Activated CD8-positive, alpha-beta memory T cell treated with anti-CD3 and anti-CD28 coated beads, Interleukin-2, amount 50 U/mL, for 4 hours (primary cell): ENCODE measurements around the gene RIMBP2.

ENCODE experiments used
- DNase-seq: peaks from one replicate; pipeline ENCODE4 v3.0.0-alpha.2; 2020

Gene RIMBP2

GRCh38 chr12:130622803-130623202 lies 93.3 kb downstream of the RIMBP2 start:
- DNase-seq, result no peak

DNA sequence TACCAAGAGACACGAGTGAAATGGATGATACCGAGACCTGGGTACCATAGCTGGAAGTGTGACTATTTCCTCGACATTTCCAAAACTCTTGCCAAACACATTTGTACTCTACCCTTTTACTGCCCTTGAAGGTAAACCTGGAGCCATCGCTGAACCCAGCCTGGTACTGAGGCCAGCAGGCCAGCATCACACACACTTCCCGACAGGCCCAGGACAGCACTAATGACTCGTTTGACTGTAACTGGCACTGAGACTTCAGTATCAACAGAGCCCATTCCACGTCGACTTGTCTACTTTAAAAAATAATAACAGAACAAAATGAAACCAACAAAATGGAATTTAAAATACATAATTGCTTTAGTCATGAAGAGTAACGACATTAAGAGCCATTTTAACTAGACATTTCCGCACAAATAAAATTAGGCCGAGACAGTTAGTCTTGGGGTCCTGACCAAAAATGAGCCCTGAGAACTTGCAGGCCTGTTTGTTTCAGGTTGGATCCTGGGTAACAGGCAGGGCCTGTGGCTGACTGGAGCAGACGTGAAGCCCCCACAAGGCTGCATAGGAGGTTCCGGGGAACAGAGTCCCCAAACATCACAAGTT lies 94.3 kb downstream of the RIMBP2 start:
- no peak for DNase-seq

DNA sequence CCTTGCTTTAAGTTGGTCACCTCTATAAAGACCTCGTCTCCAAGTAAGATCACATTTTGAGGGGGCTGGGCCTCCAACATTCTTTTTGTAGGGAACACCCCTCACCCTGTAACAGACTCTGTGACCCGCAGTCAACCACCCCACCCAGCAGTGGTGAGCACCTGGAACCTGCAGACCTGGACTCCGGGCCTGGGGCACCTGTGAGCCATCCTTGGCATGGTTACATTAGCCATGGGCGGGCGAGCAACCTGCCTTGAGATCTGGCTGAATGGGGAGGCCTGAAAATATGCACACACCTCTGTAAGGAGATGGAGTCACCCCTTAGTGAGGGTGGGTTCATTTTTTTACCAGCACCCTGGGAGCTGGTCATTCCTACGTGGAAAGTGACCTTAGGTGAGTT lies 95.3 kb downstream of the RIMBP2 start:
- DNase-seq, result no peak

DNA sequence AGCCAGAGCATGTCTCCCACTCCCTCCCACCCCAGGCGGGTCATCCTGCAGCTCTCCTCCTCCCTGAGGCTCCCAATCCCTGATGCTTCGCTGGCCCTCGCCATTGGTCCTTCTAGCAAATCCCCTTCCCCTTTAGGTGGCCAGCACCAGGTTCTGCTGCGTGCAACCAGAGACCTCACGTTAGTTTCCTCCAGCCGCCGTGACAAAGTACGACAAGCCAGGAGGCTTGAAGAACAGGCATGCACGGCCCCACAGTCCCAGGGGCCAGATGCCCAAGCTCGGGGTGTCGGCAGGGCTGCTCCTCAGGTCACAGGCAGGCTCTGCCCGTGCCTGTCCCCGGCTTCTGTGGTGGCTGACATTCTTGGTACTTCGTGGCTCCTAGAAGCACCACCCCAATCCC lies 95.8 kb downstream of the RIMBP2 start:
- no peak for DNase-seq

DNA sequence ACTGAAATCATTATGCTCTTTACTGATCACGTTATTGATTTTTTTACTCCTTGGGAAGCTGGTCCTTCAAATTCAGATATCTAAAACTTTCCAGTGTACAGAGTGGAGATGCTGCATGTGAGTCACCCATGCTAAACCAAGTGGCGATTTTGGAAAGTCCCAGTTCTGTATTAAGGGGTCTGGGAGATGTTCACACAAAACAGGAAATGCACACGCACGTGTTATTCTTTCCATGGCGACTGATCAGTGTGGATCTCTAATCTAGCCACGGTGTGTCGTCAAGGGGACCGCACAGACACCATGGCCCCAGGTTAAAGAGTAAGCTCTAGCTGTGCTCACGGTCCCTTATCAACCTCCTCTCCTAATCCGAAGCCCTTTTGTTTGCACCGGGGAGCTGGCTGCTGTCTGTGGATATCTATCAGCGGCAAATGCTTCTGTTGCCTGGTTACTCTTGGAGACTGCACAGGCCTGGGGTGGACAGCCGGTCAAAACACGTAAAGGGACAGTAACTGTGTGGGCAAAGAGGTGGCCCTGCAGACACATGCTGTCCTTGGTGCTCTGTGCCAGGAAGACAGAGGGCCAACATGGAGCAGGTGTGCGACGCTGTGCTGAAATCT lies 96.6 kb downstream of the RIMBP2 start:
- DNase-seq, result no peak

DNA sequence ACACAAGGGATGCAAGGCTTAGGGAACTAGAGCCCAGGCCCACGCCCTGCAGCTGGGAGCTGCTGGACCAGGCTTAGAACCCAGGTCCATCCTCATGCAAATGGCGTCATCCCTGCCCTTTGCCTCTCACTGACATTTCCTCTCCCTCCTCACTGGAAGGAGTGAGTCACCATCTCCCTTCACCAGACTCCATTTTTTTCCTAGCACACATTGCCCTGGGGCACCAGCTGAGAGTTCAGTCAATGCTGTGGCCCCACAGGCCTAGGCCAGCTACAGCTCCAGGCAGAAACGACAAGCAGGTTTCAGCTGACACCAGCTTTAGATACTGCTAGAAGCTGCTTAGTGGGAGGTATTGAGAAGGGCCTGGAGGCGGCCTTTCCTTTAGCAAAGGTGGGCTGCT lies 98.9 kb downstream of the RIMBP2 start:
- no peak for DNase-seq

GRCh38 chr12:130615861-130616345 lies 100.2 kb downstream of the RIMBP2 start:
- DNase-seq, result no peak

GRCh38 chr12:130614530-130614905 lies 101.6 kb downstream of the RIMBP2 start:
- no peak for DNase-seq

DNA sequence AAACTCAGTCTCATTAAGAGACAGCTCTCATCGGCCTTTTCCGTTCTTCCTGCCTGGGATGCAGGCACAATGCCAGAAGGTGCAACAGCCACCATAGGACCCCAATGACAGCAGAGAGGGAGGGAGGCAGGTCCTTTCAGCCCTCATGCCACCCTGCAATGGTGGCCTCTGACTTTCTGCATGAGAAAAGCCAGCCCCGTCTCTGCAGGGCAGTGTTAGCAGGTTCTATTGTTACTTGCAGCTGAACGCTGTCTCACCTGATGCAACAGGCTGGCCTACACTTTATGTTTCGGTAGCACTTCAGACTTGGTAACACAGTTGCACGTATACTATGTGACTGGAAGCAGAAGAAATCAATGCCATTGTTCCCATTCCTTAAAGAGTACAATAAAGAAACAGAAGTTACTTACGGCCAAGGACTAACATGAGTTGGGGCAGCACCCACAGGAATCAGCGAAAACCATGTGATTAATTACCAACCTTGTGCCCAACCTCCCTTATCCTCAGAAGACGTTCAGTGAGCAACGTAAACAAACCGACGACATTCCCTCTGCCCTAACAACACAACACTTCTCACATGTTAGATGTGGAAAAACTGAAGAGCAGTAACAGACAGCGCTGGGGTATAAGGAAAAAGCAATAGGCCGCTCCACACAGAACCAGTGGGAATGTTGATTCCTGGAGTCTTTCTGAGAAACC lies 102.1 kb downstream of the RIMBP2 start:
- DNase-seq, result no peak

DNA sequence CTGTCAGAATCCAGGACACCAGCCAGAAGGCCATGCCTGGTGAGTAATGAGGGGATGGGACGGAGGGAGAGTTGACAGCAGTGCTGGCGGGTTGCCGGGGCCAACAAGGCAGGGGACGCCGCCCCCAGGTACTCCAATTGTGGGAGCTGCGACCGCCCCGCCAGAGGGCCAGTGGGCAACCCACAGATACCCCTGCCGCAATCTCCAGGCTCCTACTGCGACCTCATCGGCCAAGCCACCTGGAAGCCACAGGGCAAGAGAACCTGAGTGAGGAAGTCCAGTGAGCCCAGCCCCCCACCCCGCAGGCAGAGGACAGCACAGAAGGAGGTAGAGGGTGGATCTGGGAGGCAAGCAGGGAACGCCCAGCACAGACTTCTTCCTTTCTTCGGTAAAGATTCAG lies 103.0 kb downstream of the RIMBP2 start:
- DNase-seq, result no peak

DNA sequence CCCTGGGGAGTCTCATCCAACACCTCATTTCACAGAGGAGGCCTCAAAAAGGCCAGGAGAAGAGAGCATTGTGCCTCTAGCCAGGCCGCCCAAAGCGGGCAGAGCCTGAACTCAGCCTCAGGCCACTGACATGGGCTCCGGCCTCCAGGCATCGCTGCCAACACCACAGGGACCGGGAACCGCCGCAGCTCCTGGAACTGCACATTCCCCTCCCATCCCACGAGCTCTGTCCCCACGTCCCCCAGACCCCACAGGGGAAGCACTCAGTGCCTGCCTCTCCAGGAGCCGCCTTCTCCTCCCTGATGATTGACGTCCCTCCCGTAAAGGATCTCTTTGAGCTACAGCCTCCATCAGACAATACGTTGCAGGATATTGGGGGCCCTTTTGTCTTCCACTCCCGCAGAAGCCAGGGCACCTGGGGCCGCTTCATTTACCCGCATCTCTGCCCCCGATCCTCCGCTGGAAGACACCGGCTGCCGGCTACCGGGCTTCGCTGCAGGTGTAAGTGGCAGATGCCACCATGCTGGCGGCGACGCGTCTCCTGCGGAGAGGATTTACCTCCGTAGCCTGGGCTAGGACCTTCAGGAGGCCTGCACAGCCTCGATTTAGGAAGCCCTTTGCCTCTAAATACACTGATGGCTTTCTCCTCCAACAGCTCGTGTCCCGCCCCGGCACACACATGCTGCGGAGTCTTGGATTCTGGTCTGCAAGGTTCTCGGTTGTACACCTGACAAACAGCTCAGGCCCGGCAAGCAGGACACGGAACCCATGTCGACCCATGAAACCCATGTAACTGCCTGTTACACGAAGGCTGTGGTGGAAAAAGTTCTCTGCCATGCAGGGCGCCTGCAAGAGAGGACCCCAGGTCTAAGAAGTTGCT lies 104.8 kb downstream of the RIMBP2 start:
- DNase-seq, result no peak

GRCh38 chr12:130609966-130610365 lies 106.1 kb downstream of the RIMBP2 start:
- DNase-seq, result no peak

- no peak for DNase-seq
These were observed 107.3 kb downstream of the RIMBP2 start for GRCh38 chr12:130608831-130609230.

DNA sequence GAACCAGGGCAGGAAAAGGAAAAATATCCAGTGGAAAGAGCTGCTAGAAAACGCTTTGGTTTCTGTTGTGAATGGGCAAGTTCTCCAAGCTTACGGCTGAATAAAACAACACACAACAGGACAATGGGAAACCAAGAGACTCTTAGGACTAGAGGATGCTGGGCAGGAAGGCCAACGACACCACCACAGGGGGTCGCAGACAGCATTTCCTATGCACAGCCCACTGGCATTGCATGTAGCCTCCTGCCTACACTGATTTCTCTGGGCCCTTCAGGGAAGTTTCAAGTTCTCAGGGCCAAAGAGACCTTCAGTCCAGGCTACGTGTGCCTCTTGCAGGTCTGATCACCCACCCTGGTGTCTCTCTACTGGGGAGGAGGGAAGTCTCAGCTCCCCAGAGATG lies 108.0 kb downstream of the RIMBP2 start:
- DNase-seq, result no peak

DNA sequence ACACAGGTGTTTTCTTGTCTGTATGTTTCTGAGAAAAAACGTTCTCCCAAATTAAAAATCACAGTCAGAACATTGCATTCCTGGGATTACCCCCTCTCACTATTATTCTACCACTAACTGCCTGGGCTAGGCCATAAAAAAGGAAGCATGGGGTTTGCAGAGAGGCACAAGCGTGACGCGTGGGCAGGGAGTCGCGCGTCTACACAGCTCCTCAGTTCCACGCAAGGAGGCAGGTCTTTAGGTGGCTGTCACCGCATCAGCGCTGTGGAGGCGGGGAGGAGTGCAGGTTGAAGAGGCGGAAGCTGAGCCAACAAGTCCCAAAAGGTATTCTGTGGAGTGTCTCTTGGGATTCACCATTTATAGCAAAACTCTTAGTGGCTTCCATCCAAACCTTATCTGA lies 109.9 kb downstream of the RIMBP2 start:
- no peak for DNase-seq

- no peak for DNase-seq
These were observed 112.6 kb downstream of the RIMBP2 start for GRCh38 chr12:130603396-130603965.

GRCh38 chr12:130602251-130602650 lies 113.8 kb downstream of the RIMBP2 start:
- DNase-seq, result no peak

- DNase-seq, result no peak
These were observed 114.8 kb downstream of the RIMBP2 start for GRCh38 chr12:130601327-130601726.

DNA sequence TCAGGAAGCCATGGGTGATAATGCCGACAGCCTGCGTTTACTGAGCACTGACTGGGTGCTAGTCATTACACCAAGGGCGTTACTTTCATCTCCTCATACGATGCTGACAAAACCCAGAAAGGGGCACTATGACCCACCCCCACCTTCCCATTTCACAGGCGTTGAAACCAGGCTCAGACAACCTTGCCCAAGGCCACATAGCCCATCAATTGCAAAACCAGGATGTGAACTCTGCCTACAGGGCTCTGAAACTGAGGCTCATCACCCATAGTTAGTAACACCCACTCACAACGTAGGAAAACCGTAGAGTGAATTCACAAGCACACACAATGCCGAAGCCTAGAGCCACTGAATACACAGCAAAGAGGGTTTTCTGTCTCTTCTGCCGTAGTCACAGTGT lies 119.9 kb downstream of the RIMBP2 start:
- no peak for DNase-seq

DNA sequence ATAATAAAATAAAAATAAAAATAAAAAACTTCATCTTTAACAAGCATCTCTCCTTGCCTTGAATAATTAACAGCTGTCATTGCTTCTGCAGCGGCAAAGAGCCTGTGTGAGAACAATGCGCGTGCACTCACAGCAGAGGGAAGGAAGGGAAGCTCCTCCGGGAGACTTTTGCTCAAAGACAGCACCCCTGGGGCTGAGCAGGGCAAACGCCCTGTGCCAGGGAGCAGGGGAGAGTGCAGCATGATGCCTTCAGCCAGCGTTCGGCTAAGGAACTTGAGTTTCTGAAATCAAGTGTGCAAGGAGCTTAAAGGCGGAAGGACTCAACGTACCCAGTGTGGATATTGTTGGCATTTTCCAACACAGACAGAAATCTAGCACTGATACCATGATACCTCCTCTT lies 120.5 kb downstream of the RIMBP2 start:
- no peak for DNase-seq

GRCh38 chr12:130593056-130593455 lies 123.0 kb downstream of the RIMBP2 start:
- DNase-seq, result no peak

DNA sequence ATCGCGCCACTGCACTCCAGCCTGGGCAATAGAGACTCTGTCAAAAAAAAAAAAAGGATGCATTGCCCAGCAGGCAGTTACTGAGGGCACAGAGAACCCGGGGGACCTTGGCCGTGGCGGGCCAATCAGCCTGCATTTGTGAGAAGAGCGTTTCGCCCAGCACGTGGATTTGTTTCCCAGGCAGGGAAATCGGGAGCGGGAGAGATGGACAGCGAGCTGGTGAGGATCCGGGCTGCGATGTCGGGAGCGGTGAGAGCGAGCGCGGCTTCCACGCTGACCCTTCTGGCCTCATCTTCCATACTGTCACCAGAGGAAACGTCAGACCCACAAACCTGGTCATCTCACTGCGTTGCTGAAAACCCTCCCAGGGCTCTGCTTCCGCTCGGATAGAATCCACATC lies 123.5 kb downstream of the RIMBP2 start:
- no peak for DNase-seq

DNA sequence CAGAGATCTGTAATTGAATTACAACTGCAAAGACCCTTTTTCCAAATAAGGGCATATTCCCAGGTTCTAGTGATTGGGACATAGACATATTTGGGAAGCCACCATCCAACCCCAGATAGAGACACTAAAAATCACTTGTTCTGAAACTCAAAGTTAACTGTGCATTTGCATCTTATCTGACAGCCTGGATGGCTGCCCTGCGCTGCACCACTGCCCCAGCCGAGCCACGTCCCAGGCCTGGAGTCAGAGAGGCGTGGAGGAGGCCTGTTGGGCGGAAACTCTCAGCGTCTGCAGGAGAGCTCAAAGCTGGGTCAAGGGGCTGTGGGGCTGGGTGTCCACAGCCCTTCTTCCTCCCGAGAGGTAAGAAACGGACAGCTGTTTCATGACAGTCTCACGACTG lies 124.4 kb downstream of the RIMBP2 start:
- no peak for DNase-seq
